Stimulated activated CD8-positive, alpha-beta memory T cell treated with anti-CD3 and anti-CD28 coated beads, Interleukin-12 subunit alpha, Interleukin-12 subunit beta, amount 100 ng/mL, for 24 hours (primary cell): ENCODE data around the gene PIGH.
"Not testable (repeated sequence)": the region's sequence is repeated elsewhere in the genome, so short reads cannot be mapped to it uniquely, and the experiment has no call there.

Experiments
- DNase-seq: peaks from one replicate; pipeline ENCODE4 v3.0.0-alpha.2; 2020; ENCODE audit errors: extremely low read depth

PIGH gene

GRCh38 chr14:67551940-67552339, 48.1 kb downstream of the PIGH start:
- DNase-seq = no peak

- DNase-seq = no peak
Observed at GRCh38 chr14:67551123-67551522, 48.9 kb downstream of the PIGH start.

GRCh38 chr14:67549734-67550133, 50.3 kb downstream of the PIGH start:
- no peak for DNase-seq

DNA sequence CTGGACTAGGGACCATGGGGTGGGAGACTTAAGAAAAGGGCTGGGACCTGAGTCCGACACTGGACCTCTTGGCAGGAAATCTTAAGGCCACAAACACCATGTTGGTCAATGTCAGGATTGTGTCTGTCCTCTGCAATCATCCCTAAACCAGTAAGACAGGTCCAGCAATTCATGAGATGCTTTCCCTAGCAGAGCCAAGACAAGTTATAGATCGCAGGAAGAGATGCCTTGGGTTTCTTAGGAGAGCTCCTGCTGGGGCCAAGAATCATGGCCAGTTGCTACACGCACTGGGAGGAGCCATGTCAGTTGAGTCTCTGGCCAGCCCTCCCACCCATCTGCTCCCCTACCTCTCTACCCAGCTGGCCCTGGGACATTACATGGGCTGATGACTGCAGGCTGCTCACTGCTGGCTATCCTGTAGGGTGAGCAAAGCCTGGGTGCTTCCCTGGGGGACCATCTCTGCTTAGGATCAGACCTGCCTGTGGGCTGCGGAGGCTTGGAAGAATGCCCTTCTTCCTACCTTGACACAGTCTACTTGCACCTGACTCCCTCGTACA, 52.8 kb downstream of the PIGH start:
- no peak for DNase-seq

DNA sequence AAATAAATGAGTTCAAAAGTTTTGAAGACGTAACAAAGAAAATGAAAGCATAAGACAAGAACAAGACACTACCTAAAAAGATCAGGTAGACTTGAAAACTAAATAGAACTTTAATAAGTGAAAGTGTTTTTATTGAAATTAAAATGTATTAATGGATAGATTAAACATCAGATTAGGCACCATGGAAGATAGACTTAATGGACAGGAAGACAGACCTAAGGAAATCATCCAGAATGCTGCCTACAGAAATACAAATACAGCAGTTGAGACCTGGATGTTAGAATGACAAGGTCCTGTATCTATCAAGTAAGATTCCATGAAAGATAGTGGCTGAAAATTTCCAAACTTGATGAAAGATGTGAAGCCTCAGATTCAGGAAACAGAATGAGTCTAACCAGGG, 55.5 kb downstream of the PIGH start:
- no peak for DNase-seq

DNA sequence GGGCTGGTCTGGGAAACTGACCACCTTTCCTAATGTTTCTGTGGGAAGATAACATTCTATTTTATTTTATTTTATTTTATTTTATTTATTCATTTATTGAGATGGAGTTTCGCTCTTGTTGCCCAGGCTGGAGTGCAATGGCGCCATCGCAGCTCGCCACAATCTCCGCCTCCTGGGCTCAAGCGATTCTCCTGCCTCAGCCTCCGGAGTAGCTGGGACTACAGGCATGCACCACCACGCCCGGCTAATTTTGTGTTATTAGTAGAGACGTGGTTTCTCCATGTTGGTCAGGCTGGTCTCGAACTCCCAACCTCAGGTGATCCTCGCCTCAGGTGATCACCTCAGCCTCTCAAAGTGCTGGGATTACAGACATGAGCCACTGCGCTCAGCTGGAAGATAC, 57.4 kb downstream of the PIGH start:
- DNase-seq = not testable (repeated sequence)

GRCh38 chr14:67541448-67542387, 58.4 kb downstream of the PIGH start:
- no peak for DNase-seq
